ENCODE measurements around the gene SLAIN1.

SLAIN1 gene

DNA sequence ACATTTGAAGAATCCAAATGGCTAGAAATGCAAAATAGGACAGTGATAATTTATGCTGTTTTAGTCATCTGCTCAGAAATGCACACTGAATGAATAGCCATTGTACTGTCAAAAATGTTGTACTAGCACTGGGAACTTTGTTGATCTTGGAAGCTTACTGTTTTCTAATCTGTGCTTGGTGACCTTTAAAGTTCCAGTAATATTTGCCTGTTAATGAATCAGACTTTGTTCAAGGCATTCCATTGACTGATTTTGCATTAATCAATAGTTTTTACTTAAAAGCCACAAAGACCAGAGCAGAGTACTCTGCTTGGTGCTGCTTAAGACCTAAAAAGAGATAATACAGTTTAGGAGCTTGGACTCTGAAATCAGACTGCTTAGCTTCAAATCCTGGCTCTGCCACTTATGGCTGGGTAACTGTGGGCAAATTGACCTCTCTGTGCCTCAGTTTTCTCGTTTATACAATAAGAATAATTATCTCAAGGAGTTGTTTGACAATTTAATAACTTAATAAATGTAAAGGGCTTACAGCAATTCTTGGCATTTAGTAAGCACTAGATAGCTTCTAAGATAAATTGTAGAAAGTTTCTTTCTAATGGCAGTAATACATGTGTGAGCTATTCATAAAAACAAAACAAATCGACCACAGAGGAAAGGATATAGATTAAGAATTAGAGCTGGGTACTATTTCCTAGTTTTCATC lies 4.6 kb upstream of the SLAIN1 start:
- no peaks in the 10 kb centered on the region for H3K9me3 ChIP-seq (ENCODE audit: control insufficient read depth, insufficient read depth, low read depth, low read length)
- POLR2A ChIA-PET = no interaction called here
- no peak overlapping the region for H3K4me3 ChIP-seq (ENCODE audit: low read depth, low read length)
- no peaks in the 10 kb centered on the region for H3K4me1 ChIP-seq (ENCODE audit: control insufficient read depth, insufficient read depth, low read length)
- TF ChIP-seq ZNF221 (tag by site-specific recombination; IDR thresholded peaks at IDR 0.05; ENCODE audit: borderline replicate concordance) (no peak), ZNF837 (tag by site-specific recombination; IDR thresholded peaks at IDR 0.05) (no peak), ZBTB48 (tag by site-specific recombination; IDR thresholded peaks at IDR 0.05) (no peak), TCF7L2 (IDR thresholded peaks at IDR 0.05; ENCODE audit: borderline replicate concordance, low read depth, low read length) (no peak), ZNF223 (tag by site-specific recombination; IDR thresholded peaks at IDR 0.05) (no peak), ZIC2 (tag by site-specific recombination; IDR thresholded peaks at IDR 0.05) (no peak), ZNF585B (tag by site-specific recombination; IDR thresholded peaks at IDR 0.05) (no peak), GLI4 (tag by site-specific recombination; IDR thresholded peaks at IDR 0.05) (no peak), ZNF175 (tag by site-specific recombination; IDR thresholded peaks at IDR 0.05) (no peak), ZNF701 (tag by site-specific recombination; IDR thresholded peaks at IDR 0.05) (no peak), ZNF610 (tag by site-specific recombination; IDR thresholded peaks at IDR 0.05; ENCODE audit: borderline replicate concordance) (no peak), ZNF266 (tag by site-specific recombination; IDR thresholded peaks at IDR 0.05; ENCODE audit: low read depth) (no peak), ZNF76 (tag by site-specific recombination; IDR thresholded peaks at IDR 0.05; ENCODE audit: borderline replicate concordance, low read depth) (no peak), ZNF830 (tag by site-specific recombination; IDR thresholded peaks at IDR 0.05; ENCODE audit: low read depth) (no peak), ZNF292 (tag by site-specific recombination; IDR thresholded peaks at IDR 0.05; ENCODE audit: borderline replicate concordance, low read depth) (no peak)
- TF ChIP-seq, protein P1, sequence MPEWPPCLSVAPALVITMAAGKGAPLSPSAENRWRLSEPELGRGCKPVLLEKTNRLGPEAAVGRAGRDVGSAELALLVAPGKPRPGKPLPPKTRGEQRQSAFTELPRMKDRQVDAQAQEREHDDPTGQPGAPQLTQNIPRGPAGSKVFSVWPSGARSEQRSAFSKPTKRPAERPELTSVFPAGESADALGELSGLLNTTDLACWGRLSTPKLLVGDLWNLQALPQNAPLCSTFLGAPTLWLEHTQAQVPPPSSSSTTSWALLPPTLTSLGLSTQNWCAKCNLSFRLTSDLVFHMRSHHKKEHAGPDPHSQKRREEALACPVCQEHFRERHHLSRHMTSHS (tag by site-specific recombination; IDR thresholded peaks at IDR 0.05) = no peak
- TF ChIP-seq, protein P2, sequence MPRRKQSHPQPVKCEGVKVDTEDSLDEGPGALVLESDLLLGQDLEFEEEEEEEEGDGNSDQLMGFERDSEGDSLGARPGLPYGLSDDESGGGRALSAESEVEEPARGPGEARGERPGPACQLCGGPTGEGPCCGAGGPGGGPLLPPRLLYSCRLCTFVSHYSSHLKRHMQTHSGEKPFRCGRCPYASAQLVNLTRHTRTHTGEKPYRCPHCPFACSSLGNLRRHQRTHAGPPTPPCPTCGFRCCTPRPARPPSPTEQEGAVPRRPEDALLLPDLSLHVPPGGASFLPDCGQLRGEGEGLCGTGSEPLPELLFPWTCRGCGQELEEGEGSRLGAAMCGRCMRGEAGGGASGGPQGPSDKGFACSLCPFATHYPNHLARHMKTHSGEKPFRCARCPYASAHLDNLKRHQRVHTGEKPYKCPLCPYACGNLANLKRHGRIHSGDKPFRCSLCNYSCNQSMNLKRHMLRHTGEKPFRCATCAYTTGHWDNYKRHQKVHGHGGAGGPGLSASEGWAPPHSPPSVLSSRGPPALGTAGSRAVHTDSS (tag by site-specific recombination; IDR thresholded peaks at IDR 0.05) = no peak
- TF ChIP-seq, protein P3, sequence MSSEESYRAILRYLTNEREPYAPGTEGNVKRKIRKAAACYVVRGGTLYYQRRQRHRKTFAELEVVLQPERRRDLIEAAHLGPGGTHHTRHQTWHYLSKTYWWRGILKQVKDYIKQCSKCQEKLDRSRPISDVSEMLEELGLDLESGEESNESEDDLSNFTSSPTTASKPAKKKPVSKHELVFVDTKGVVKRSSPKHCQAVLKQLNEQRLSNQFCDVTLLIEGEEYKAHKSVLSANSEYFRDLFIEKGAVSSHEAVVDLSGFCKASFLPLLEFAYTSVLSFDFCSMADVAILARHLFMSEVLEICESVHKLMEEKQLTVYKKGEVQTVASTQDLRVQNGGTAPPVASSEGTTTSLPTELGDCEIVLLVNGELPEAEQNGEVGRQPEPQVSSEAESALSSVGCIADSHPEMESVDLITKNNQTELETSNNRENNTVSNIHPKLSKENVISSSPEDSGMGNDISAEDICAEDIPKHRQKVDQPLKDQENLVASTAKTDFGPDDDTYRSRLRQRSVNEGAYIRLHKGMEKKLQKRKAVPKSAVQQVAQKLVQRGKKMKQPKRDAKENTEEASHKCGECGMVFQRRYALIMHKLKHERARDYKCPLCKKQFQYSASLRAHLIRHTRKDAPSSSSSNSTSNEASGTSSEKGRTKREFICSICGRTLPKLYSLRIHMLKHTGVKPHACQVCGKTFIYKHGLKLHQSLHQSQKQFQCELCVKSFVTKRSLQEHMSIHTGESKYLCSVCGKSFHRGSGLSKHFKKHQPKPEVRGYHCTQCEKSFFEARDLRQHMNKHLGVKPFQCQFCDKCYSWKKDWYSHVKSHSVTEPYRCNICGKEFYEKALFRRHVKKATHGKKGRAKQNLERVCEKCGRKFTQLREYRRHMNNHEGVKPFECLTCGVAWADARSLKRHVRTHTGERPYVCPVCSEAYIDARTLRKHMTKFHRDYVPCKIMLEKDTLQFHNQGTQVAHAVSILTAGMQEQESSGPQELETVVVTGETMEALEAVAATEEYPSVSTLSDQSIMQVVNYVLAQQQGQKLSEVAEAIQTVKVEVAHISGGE (tag by site-specific recombination; conservative IDR thresholded peaks at IDR 0.05; ENCODE audit: low read depth) = no peak
- TF ChIP-seq, protein P4, sequence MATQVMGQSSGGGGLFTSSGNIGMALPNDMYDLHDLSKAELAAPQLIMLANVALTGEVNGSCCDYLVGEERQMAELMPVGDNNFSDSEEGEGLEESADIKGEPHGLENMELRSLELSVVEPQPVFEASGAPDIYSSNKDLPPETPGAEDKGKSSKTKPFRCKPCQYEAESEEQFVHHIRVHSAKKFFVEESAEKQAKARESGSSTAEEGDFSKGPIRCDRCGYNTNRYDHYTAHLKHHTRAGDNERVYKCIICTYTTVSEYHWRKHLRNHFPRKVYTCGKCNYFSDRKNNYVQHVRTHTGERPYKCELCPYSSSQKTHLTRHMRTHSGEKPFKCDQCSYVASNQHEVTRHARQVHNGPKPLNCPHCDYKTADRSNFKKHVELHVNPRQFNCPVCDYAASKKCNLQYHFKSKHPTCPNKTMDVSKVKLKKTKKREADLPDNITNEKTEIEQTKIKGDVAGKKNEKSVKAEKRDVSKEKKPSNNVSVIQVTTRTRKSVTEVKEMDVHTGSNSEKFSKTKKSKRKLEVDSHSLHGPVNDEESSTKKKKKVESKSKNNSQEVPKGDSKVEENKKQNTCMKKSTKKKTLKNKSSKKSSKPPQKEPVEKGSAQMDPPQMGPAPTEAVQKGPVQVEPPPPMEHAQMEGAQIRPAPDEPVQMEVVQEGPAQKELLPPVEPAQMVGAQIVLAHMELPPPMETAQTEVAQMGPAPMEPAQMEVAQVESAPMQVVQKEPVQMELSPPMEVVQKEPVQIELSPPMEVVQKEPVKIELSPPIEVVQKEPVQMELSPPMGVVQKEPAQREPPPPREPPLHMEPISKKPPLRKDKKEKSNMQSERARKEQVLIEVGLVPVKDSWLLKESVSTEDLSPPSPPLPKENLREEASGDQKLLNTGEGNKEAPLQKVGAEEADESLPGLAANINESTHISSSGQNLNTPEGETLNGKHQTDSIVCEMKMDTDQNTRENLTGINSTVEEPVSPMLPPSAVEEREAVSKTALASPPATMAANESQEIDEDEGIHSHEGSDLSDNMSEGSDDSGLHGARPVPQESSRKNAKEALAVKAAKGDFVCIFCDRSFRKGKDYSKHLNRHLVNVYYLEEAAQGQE (tag by site-specific recombination; IDR thresholded peaks at IDR 0.05) = no peak
- TF ChIP-seq, protein P5, sequence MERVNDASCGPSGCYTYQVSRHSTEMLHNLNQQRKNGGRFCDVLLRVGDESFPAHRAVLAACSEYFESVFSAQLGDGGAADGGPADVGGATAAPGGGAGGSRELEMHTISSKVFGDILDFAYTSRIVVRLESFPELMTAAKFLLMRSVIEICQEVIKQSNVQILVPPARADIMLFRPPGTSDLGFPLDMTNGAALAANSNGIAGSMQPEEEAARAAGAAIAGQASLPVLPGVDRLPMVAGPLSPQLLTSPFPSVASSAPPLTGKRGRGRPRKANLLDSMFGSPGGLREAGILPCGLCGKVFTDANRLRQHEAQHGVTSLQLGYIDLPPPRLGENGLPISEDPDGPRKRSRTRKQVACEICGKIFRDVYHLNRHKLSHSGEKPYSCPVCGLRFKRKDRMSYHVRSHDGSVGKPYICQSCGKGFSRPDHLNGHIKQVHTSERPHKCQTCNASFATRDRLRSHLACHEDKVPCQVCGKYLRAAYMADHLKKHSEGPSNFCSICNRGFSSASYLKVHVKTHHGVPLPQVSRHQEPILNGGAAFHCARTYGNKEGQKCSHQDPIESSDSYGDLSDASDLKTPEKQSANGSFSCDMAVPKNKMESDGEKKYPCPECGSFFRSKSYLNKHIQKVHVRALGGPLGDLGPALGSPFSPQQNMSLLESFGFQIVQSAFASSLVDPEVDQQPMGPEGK (tag by site-specific recombination; IDR thresholded peaks at IDR 0.05) = no peak
- no peak overlapping the region for H3K27ac ChIP-seq (ENCODE audit: extremely low read depth, low read depth, low read length)
- H3K36me3 ChIP-seq (ENCODE audit: control insufficient read depth in 2 of 2, insufficient read depth in 1 of 2, low read length in 2 of 2) = no peaks in the 10 kb centered on the region
- CTCF ChIA-PET = no interaction called here

All from HEK293 (cell line).